SK-N-SH (cell line): ENCODE measurements around the gene SNED1.

ENCODE experiments used
- CTCF ChIP-seq: fragments of 200-600 bp; sonication (generic); IDR thresholded peaks from 2 replicates; pipeline ENCODE4 v1.6.1; 2017; ENCODE audit warnings: antibody characterized with exemption, mild to moderate bottlenecking, moderate library complexity
- FOSL2 ChIP-seq: IDR thresholded peaks from 2 replicates; pipeline ENCODE4 v1.4.0; 2012; ENCODE audit warnings: low read depth, mild to moderate bottlenecking, moderate library complexity, borderline replicate concordance
- GATA2 ChIP-seq: sonication (generic); formaldehyde crosslinking; IDR thresholded peaks from 2 replicates; pipeline ENCODE4 v1.5.0; 2020; ENCODE audit warnings: mild to moderate bottlenecking, missing genetic modification reagents
- MAX ChIP-seq: IDR thresholded peaks from 2 replicates; pipeline ENCODE4 v1.4.0; 2012; ENCODE audit warnings: low read depth
- POLR2AphosphoS5 ChIP-seq: IDR thresholded peaks from 2 replicates; pipeline ENCODE4 v1.6.1; 2012; ENCODE audit warnings: low read depth, low read length
- RCOR1 ChIP-seq: fragments of 150-350 bp; IDR thresholded peaks from 2 replicates; pipeline ENCODE4 v1.6.1; 2017; ENCODE audit warnings: antibody characterized with exemption, low read length
- YY1 ChIP-seq: IDR thresholded peaks from 2 replicates; pipeline ENCODE4 v1.4.0; 2012; ENCODE audit warnings: low read depth, mild to moderate bottlenecking
- TF ChIP-seq, protein P1 (sequence below): IDR thresholded peaks from 2 replicates; pipeline ENCODE4; 2012
- TF ChIP-seq, protein P2 (sequence below): fragments of 150-350 bp; IDR thresholded peaks from 2 replicates; pipeline ENCODE4 v1.6.1; 2017; ENCODE audit warnings: antibody characterized with exemption, low read length, low read depth, borderline replicate concordance

DNA sequence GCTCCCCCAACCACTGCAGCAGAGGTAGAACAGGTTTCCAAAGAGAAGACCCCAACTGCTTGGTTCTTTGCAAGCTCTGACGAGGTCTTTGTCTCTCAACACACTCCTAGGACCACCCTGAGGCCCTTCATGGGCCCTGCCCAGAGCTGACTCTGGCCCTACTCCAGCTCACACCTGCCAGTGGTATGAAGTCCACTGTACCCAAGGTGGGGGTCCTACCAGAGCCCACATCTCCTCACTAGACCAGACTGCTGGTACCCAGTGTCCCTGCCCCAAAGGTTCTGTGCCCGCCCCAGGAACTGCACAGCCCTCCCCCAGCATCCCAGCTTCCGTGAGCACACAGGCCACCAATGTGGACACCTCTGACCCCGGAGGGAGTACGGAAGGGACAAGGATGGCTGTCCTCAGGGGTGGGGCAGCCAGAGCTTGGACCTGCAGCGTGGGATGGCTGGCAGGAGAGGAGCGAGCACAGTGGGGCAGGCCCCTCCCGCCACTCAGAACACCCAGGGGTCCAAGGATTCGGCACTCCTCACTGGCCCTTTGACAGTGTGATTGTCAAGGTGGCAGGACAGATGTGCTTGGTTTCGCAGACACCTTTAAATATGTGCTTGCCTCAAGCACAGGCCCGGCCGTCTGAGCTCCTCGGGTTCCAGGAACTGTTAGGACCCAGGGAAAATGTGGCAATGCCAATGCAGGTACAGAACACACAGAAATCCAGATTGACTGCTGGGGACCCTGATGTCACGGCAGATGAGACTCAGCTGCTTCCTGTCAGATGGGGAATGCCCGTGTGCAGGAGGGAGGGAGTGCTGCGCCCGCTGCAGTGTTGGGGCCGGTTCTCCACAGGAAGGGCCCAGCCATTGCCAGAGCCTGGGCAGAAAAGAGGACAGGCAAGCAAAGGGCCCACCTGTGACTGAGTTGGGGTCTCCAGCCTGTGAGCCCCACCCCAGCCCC is 52.5 kb downstream of the SNED1 start:
- TF ChIP-seq GATA2 (CRISPR knock-in tag) (no peak), POLR2AphosphoS5 (no peak), FOSL2 (no peak), CTCF (no peak), MAX (no peak), YY1 (no peak), RCOR1 (no peak)
- TF ChIP-seq, protein P1, sequence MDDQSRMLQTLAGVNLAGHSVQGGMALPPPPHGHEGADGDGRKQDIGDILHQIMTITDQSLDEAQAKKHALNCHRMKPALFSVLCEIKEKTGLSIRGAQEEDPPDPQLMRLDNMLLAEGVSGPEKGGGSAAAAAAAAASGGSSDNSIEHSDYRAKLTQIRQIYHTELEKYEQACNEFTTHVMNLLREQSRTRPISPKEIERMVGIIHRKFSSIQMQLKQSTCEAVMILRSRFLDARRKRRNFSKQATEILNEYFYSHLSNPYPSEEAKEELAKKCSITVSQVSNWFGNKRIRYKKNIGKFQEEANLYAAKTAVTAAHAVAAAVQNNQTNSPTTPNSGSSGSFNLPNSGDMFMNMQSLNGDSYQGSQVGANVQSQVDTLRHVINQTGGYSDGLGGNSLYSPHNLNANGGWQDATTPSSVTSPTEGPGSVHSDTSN, result no peak
- TF ChIP-seq, protein P2, sequence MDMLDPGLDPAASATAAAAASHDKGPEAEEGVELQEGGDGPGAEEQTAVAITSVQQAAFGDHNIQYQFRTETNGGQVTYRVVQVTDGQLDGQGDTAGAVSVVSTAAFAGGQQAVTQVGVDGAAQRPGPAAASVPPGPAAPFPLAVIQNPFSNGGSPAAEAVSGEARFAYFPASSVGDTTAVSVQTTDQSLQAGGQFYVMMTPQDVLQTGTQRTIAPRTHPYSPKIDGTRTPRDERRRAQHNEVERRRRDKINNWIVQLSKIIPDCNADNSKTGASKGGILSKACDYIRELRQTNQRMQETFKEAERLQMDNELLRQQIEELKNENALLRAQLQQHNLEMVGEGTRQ, result no peak
